GM19193 (cell line): ENCODE data around the gene KCNN3.

Experiments
- POLR2A ChIP-seq: IDR thresholded peaks from 4 replicates; pipeline ENCODE4 v1.6.1; 2011; ENCODE audit not compliant: insufficient read depth, insufficient read length; ENCODE audit errors: extremely low read depth

Gene KCNN3

GRCh38 chr1:154843636-154844296, 26.3 kb downstream of the KCNN3 start:
- TF ChIP-seq POLR2A, result no peak

GRCh38 chr1:154842635-154843034, 27.4 kb downstream of the KCNN3 start:
- no peak for TF ChIP-seq POLR2A

- TF ChIP-seq POLR2A, result no peak
Measured at GRCh38 chr1:154841384-154841783, 28.7 kb downstream of the KCNN3 start.

- no peak for TF ChIP-seq POLR2A
Measured at GRCh38 chr1:154840269-154841176, 29.6 kb downstream of the KCNN3 start.

- no peak for TF ChIP-seq POLR2A
Measured at GRCh38 chr1:154839691-154840090, 30.4 kb downstream of the KCNN3 start.

GRCh38 chr1:154838988-154839387, 31.1 kb downstream of the KCNN3 start:
- no peak for TF ChIP-seq POLR2A

GRCh38 chr1:154838461-154838860, 31.6 kb downstream of the KCNN3 start:
- TF ChIP-seq POLR2A, result no peak

- no peak for TF ChIP-seq POLR2A
Measured at GRCh38 chr1:154837672-154838171, 32.4 kb downstream of the KCNN3 start.

GRCh38 chr1:154837034-154837671, 32.9 kb downstream of the KCNN3 start:
- no peak for TF ChIP-seq POLR2A

GRCh38 chr1:154835531-154836324, 34.4 kb downstream of the KCNN3 start:
- no peak for TF ChIP-seq POLR2A

- TF ChIP-seq POLR2A, result no peak
Measured at GRCh38 chr1:154833841-154834240, 36.2 kb downstream of the KCNN3 start.

GRCh38 chr1:154833209-154833608, 36.9 kb downstream of the KCNN3 start:
- no peak for TF ChIP-seq POLR2A

- no peak for TF ChIP-seq POLR2A
Measured at GRCh38 chr1:154832384-154832783, 37.7 kb downstream of the KCNN3 start.

- TF ChIP-seq POLR2A, result no peak
Measured at GRCh38 chr1:154831462-154831861, 38.6 kb downstream of the KCNN3 start.
